ENCODE results near the gene FGF3.

FGF3 gene

DNA sequence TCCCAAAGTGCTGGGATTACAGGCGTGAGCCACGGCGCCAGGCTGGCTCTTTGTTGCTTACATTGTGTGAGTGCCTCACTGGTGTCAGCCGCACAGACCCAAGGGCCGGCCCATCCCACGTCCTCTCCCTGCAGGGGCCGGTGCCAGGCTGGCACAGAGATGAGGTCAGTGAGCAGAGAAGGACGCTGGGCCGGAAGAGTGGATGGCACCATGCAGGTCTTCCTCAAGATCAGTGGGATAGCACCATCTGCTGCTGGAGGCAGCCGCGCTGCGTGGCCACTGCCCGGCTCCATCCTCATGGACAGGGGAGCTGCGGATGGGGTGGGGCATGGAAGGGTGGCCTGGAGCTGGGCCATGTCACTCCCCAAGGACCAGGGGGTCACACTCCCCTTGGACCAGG, 22.1 kb downstream of the FGF3 start:
- Mint-ChIP-seq H3K27ac (no peak overlapping the region), H3K4me3 (no peak overlapping the region), H3K4me1 (no peaks in the 10 kb centered on the region), H3K27me3 (peaks cover 5 to 13% of the 10 kb centered on the region in 2 donors), H3K9me3 (no peaks in the 10 kb centered on the region), H3K36me3 (no peaks in the 10 kb centered on the region)
- ATAC-seq (replicated peaks), result no peak
- no peak for DNase-seq

DNA sequence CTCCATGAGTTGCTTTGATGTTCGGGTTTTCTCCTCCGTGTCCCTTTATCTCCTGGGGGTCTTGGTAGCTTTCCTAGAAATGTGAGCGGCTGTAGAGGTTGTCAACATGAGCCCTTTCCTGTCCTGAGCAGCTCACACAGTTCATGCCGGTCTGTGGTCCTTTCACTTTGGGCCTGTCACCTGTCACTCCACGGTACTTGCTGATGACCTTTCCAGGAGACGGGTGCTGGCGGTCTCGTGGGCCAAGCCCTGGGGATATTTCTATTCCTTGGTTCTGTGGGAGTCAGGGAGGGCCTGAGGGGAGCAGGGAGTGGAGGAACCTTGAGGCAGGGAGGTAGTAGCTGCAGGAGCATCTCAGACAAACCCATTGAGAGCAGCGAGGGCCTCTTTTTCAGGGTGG, 23.2 kb downstream of the FGF3 start:
- Mint-ChIP-seq H3K4me1 (no peaks in the 10 kb centered on the region), H3K36me3 (no peaks in the 10 kb centered on the region), H3K9me3 (no peaks in the 10 kb centered on the region), H3K27ac (no peak overlapping the region), H3K4me3 (no peak overlapping the region), H3K27me3 (peaks cover 0 to 13% of the 10 kb centered on the region in 2 donors)
- ATAC-seq (replicated peaks), result no peak
- DNase-seq, result no peak

DNA sequence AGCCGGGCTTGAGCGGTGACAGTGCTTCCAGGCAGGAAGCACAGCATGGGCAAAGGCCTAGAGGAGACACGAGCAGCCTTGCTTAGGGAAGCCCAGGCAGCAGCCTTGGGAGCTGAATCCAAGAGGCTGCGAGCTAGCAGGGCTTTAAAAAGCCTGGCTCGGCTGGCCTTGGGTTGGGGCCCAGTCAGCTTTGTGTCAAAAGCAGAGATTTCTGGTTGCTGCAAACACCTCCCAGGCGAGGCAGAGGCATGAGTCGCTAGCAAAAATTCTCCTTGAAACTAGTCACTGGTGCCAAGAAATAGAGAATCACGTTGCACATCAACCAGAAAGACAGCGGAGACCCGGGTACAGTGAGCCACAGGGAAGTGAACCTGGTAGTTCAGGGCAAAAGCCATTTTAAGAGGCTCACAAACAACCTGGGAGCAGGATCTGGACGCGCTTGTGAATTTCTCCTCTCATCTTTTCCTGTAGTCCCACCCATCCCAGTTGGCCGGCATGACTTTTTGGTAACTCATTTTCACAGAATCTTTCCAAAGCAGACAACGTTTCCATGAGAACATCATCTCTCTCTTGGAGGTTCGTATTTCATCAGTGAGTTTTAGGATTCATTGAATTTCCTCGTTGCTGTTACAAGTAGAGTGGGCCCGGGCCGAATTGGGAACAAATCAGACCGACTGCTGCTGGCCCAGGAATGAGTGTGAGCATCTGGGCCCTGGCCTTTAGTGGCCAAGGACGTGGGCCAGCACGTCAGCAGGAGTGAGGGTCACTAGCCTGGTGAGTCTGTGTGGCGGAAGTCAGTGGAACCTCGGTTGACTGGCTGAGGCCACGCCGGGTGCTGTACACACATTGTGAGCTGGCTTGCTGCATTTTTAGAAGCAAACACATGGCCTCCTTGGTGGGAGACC, 27.7 kb downstream of the FGF3 start:
- no peaks in the 10 kb centered on the region for H3K9me3 Mint-ChIP-seq
- no peak overlapping the region for H3K4me3 Mint-ChIP-seq
- H3K27me3 Mint-ChIP-seq, result peaks cover 0 to 7% of the 10 kb centered on the region in 2 donors
- no peaks in the 10 kb centered on the region for H3K36me3 Mint-ChIP-seq
- DNase-seq (no peak), ATAC-seq (replicated peaks) (no peak)
- no peak overlapping the region for H3K27ac Mint-ChIP-seq
- no peaks in the 10 kb centered on the region for H3K4me1 Mint-ChIP-seq

DNA sequence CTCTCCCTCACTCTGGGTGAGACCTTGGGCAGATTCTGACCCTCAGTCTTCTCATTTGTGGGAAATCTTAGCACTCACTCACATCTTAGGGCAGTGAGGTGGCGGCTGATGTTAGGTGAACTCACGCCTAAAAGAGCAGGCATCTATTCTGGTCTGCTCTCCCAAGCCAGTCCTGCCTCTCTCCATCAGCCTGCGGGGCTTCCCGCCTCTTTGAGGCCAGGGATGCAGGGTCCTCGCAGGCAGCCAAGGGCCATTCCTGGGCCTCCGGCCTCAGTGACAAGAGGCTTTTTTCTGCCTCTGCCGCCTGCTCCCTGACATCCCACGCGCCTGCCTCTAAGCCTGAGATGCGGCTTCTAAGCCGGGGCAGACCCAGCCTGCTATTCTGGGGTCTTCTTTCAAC, 30.3 kb downstream of the FGF3 start:
- DNase-seq, result no peak
- H3K4me3 Mint-ChIP-seq, result no peak overlapping the region
- ATAC-seq (replicated peaks), result no peak
- H3K27ac Mint-ChIP-seq, result no peak overlapping the region
- H3K27me3 Mint-ChIP-seq, result peaks cover 0 to 12% of the 10 kb centered on the region in 2 donors
- no peaks in the 10 kb centered on the region for H3K36me3 Mint-ChIP-seq
- H3K9me3 Mint-ChIP-seq, result no peaks in the 10 kb centered on the region
- H3K4me1 Mint-ChIP-seq, result no peaks in the 10 kb centered on the region

DNA sequence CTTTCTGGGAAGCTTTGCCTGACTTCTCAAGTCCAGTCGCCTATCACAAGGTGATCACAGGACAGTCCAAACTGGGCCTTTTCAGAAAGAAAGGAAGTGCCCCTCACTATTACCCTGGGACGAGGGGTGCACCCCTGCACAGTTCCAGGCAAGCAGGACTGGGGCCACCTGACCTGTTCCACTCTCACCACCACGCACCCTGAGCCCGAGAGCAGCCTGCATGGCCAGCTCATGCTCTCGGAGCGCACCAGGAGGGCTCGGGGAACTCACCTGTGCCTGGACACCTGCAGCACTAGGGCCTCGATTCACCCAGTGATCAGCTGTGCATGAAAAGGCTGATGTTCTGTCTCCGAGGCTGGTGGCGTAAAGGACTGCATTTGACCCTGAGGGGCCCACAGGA, 31.3 kb downstream of the FGF3 start:
- no peak for DNase-seq
- no peaks in the 10 kb centered on the region for H3K4me1 Mint-ChIP-seq

DNA sequence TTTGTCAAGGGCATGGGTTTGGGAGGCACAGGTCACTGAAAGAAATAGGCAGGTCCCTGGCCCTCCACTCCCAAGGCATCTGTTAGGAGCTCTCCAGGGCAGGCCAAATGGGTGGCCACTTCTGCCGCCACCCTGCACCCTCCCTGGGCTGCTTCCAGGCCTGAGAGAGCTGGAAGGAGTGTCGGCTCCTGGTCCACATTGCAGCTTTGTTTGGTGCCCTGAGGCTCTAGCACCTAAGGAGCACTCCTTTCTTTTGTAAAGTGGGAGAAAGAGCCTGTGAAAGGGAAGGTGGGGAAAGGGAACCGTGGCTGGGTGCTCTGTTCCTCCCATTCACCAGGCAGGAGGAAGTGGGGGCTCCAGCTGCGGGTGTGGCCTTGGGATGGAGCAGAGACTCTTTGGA, 31.8 kb downstream of the FGF3 start:
- Mint-ChIP-seq H3K4me1 (no peaks in the 10 kb centered on the region), H3K4me3 (no peak overlapping the region), H3K27me3 (peaks cover 5 to 6% of the 10 kb centered on the region in 2 donors), H3K36me3 (no peaks in the 10 kb centered on the region), H3K27ac (no peak overlapping the region), H3K9me3 (no peaks in the 10 kb centered on the region)
- no peak for ATAC-seq (replicated peaks)
- no peak for DNase-seq

More for the DNA sequence above, 31.3 kb downstream of the FGF3 start:
- Mint-ChIP-seq H3K27ac (no peak overlapping the region), H3K36me3 (no peaks in the 10 kb centered on the region), H3K27me3 (peaks cover 1 to 8% of the 10 kb centered on the region in 2 donors), H3K4me3 (no peak overlapping the region), H3K9me3 (no peaks in the 10 kb centered on the region)
- no peak for ATAC-seq (replicated peaks)

DNA sequence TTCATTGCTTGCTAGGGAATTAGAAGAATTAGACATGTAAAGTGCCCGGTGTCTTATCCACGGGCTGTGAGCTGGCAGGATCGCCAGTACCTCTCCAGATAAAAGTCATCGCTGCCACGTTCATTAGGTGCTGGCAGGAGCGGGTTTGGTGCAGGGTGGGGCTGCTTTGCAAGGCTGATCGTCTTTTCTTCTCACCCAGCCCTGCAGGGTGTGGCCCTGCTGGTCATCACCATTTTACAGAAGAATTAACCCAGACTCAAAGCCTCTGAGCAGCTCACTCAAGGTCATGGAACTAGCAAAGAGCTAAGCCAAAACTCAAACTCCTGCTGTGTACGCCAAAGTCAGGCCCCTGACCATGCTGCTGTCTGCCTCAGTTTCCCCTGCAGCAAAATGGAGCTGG, 38.0 kb downstream of the FGF3 start:
- H3K4me1 Mint-ChIP-seq, result no peaks in the 10 kb centered on the region
- DNase-seq, result no peak
- peaks cover 26 to 35% of the 10 kb centered on the region in 2 donors for H3K27me3 Mint-ChIP-seq
- no peaks in the 10 kb centered on the region for H3K36me3 Mint-ChIP-seq
- no peaks in the 10 kb centered on the region for H3K9me3 Mint-ChIP-seq
- no peak for ATAC-seq (replicated peaks)
- H3K27ac Mint-ChIP-seq, result no peak overlapping the region
- no peak overlapping the region for H3K4me3 Mint-ChIP-seq

DNA sequence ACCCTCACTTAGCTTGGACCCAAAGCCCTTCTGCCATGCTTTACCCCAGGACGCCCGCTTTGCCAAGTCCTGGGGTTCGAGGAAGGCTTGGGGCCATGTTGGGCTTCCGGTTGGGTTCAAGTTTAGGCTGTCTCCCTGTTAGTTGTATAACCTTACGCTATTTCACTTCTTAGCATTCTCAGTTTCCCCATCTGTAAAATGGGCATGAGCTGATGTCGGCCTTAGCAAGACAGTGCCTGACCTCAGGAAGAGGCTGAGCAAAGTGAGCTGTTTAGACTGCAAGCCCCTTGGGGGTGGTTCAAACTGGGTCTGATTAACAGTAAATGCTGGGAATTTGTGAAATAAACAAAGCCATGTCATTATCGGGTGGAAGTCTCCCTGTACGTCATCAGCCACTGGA, 40.8 kb downstream of the FGF3 start:
- Mint-ChIP-seq H3K27me3 (peaks cover 36 to 46% of the 10 kb centered on the region in 2 donors), H3K27ac (no peak overlapping the region), H3K4me3 (no peak overlapping the region), H3K4me1 (peaks cover 0 to 2% of the 10 kb centered on the region in 2 donors), H3K36me3 (no peaks in the 10 kb centered on the region), H3K9me3 (no peaks in the 10 kb centered on the region)
- DNase-seq (no peak), ATAC-seq (replicated peaks) (no peak)

DNA sequence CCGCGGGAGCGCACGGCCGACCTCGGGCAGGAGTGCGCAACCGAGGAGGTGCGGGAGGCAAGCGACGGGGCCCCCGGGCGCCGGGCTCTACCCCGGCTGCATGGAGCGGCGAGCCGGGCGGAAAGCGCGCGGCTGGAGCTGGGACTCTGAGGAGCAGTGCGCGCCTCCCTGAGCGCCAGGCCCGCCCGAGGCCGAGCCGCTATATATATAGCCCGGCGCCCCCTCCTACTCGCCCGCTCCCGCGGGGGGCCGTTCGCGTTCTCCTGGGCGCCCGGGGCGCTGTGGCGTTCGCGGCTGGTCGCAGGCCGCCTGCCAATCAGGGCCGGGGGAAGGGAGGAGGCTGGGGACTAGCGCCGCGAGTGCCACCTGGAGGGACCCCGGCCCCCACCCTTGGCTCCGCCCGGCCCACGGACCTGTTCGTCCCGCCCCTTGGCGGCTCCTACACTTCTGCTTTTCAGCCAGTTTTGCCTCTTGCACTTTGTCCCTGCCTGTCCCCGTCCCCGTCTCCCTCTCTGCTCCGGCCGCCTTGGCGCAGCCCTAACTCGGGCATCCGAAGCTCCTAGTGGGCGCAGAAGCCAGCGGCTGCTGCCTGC, 44.0 kb downstream of the FGF3 start, which contains the start of gene FGF4:
TSS of gene FGF4 (minus strand) at position 179 of the 593 bp plus-strand sequence. CDS start 257 bp downstream, outside the sequence.
- peaks cover 0 to 2% of the 10 kb centered on the region in 2 donors for H3K4me1 Mint-ChIP-seq
- H3K27me3 Mint-ChIP-seq, result peaks cover 41 to 65% of the 10 kb centered on the region in 2 donors
- H3K27ac Mint-ChIP-seq, result no peak within 1 kb of the TSS
- no peak within 1 kb of the TSS for H3K4me3 Mint-ChIP-seq
- ATAC-seq (replicated peaks) (peak in 1 of 2 donors; percentile 27), DNase-seq (no peak)
- H3K9me3 Mint-ChIP-seq, result no peaks in the 10 kb centered on the region
- H3K36me3 Mint-ChIP-seq, result no peaks in the 10 kb centered on the region

DNA sequence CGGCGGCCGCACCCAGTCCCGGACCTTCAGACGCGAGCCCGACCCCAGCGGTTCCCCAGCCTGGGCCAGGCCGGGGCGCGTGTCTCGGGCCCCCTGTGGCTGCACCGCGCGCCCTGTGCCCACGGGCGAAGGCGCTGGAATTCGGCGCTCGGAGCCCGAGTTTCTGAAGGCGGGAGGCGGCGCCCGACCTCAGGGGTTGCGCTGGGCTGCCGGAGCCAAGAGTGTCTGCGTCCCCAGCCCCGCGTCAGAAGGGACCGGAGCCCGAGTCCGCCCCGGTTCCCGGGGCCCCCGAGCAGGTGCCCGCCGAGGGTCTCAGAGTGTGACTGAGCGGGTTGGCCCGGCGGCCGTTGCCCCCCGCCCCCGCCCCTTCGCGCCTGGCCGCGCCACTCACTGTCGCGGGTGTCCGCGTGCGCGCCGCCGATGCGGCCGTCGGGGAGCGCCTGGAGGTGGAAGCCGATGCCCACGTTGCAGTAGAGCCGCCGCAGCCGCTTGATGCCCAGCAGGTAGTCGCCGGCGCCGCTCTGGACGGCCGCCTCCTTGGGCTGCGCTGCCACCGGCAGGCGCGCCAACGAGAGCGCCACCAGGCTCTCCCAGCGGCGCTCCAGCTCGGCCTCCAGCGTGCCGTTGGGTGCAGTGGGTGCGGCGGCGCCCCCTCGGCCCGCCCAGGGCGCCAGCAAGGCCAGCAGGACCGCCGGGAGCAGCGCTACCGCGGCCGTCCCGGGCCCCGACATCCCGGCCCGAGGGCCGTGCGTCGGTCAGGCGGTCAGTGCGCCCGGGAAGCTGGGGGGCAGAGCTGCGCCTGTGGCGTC, 44.7 kb downstream of the FGF3 start:
- H3K27ac Mint-ChIP-seq, result no peak overlapping the region
- peaks cover 0 to 2% of the 10 kb centered on the region in 2 donors for H3K4me1 Mint-ChIP-seq
- H3K36me3 Mint-ChIP-seq, result no peaks in the 10 kb centered on the region
- H3K4me3 Mint-ChIP-seq, result no peak overlapping the region
- no peaks in the 10 kb centered on the region for H3K9me3 Mint-ChIP-seq
- DNase-seq (no peak), ATAC-seq (replicated peaks) (no peak)
- peaks cover 43 to 65% of the 10 kb centered on the region in 2 donors for H3K27me3 Mint-ChIP-seq

DNA sequence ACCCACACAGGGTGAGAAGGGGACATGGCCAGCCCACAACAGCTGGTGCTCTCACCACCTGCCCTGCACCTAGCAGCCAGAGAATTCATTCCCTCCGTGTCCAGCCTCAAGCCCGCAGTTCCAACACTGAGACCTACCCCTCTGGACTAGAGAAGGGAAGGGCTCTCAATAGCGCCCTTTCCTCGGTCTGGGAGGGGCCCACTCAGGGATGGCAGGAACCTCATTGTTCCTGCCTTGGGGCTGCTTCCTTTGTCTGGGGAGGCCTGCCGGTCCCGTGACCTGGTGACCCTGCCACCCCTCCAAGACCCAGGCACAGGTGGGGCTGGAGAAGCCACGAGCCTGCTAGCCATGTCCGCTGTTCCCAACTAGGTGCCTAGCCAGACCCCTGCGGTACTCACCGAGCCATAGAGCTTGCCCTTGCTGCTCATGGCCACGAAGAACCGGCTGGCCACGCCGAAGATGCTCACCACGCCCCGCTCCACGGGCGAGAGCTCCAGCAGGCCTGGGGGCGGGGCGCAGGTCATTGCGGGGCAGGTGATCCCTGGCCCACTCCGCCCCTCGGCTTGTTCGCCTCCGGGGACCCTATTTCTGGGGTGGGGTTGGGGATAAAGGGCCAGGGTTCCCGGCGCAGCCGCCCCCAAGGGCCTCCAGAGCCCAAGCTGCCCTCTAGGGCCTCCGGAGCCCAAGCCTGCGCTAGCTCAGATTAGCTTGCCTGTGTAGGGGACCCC, 45.4 kb downstream of the FGF3 start:
- Mint-ChIP-seq H3K4me1 (peaks cover 0 to 2% of the 10 kb centered on the region in 2 donors), H3K4me3 (no peak overlapping the region), H3K27me3 (peaks cover 51 to 70% of the 10 kb centered on the region in 2 donors), H3K36me3 (no peaks in the 10 kb centered on the region), H3K9me3 (no peaks in the 10 kb centered on the region), H3K27ac (no peak overlapping the region)
- no peak for ATAC-seq (replicated peaks)
- DNase-seq, result no peak

DNA sequence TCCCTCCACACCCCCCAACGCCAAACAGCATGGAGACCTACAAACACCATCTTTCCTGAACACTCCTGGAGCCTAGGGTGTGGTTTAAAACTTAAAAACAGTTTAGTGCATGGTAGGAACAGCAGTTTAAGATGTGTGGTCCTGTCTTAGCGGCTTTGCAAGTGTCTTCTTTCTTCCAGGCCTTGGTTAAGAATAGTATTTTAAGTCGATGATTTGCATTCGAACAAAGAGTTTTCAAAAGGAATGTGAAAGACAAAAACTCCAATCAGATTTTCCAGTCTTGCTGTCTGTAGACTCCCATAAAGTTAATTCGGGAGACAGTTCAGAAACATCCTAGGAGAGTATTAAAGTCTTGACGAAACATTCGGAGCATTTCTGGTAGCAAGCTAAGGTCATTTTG, 47.8 kb downstream of the FGF3 start:
- peaks cover 44 to 62% of the 10 kb centered on the region in 2 donors for H3K27me3 Mint-ChIP-seq
- ATAC-seq (replicated peaks) (no peak), DNase-seq (no peak)
- H3K4me1 Mint-ChIP-seq, result peaks cover 0 to 2% of the 10 kb centered on the region in 2 donors
- no peak overlapping the region for H3K4me3 Mint-ChIP-seq
- no peaks in the 10 kb centered on the region for H3K9me3 Mint-ChIP-seq
- no peak overlapping the region for H3K27ac Mint-ChIP-seq
- no peaks in the 10 kb centered on the region for H3K36me3 Mint-ChIP-seq

DNA sequence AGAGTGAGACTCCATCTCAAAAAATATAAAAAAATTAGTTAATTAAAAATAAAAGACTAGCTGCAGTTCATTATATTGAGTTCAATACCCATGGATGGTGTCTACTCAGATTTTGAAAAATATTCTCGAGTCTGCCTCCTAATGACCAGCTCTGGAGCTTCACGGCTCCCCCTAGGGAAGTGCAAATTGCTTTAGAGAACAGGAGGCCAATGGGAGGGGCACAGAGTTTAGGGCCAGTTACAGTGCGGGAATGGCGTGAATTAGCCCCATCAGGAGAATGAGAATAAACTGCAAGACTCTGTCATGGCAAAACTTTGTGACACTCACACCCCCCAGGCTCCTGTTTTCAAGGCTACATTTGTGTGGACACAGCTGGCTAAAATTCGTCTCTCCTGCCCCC, 48.7 kb downstream of the FGF3 start:
- H3K4me3 Mint-ChIP-seq, result no peak overlapping the region
- H3K36me3 Mint-ChIP-seq, result no peaks in the 10 kb centered on the region
- DNase-seq, result no peak
- ATAC-seq (replicated peaks), result no peak
- H3K9me3 Mint-ChIP-seq, result no peaks in the 10 kb centered on the region
- H3K4me1 Mint-ChIP-seq, result peaks cover 0 to 2% of the 10 kb centered on the region in 2 donors
- no peak overlapping the region for H3K27ac Mint-ChIP-seq
- peaks cover 35 to 59% of the 10 kb centered on the region in 2 donors for H3K27me3 Mint-ChIP-seq

DNA sequence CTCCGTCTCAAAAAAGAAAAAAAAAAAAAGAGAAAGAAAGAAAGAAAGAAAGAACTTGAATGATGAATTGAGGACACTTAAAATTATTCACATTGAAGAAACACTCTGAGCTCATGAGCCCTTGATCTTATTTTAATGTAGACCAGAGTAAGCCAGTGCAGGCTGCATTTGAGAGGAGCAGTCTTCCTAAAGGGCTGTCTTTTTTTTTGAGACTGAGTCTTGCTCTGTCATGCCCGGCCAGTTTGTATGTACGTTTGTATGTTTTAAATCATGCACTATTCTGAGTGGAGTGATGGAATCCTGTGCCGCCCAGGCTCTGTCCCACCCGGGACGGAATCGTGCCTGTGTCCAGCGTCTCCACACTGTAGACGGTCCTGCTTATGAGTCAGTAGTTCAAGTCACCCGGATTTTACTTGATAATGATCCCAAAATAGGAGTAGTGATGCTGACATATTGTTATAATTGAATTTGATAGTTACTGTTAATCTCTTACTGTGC, 53.7 kb downstream of the FGF3 start:
- Mint-ChIP-seq H3K4me3 (no peak overlapping the region), H3K9me3 (peaks cover 0 to 2% of the 10 kb centered on the region in 2 donors), H3K27me3 (peaks cover 41 to 57% of the 10 kb centered on the region in 2 donors), H3K4me1 (no peaks in the 10 kb centered on the region), H3K36me3 (no peaks in the 10 kb centered on the region), H3K27ac (no peak overlapping the region)
- ATAC-seq (replicated peaks) (no peak), DNase-seq (no peak)

Data from stimulated activated naive B cell treated with anti-CD40 and anti-IgM and Interleukin-4, amounts not matched to agents 10 μg/mL and 1 μg/mL and 100 μg/mL, for 72 hours (primary cell).